Stimulated activated CD8-positive, alpha-beta memory T cell treated with anti-CD3 and anti-CD28 coated beads, Interleukin-2, amount 100 ng/mL, for 48 hours (primary cell): Measurements from ENCODE around the gene MRPS35.
"Not testable (repeated sequence)": the region's sequence is repeated elsewhere in the genome, so short reads cannot be mapped to it uniquely, and the experiment has no call there.

Experiments used
- DNase-seq, 2 donors: peaks; one replicate each; pipeline ENCODE4 v3.0.0-alpha.2; 2020; ENCODE audit warnings: low read depth in 2 of 2

The MRPS35 gene

GRCh38 chr12:27709212-27709931 lies 1.3 kb upstream of the MRPS35 start:
- DNase-seq: no peak

- DNase-seq: no peak
Observed at GRCh38 chr12:27709932-27710591, 570 bp upstream of the MRPS35 start.

- no peak for DNase-seq
Observed at GRCh38 chr12:27711317-27711682, 668 bp downstream of the MRPS35 start.

- DNase-seq: no peak
Observed at GRCh38 chr12:27711967-27712366, 1.3 kb downstream of the MRPS35 start.

- DNase-seq: no peak
Observed at GRCh38 chr12:27723212-27723611, 12.6 kb downstream of the MRPS35 start.

- no peak for DNase-seq
Observed at GRCh38 chr12:27730097-27730588, 19.5 kb downstream of the MRPS35 start.

- DNase-seq: no peak
Observed at GRCh38 chr12:27732281-27732680, 21.6 kb downstream of the MRPS35 start.

- peak in 1 of 2 donors; percentile 6 for DNase-seq
Observed at GRCh38 chr12:27733052-27733656, 22.5 kb downstream of the MRPS35 start.

GRCh38 chr12:27733791-27734190 lies 23.2 kb downstream of the MRPS35 start:
- DNase-seq: no peak

GRCh38 chr12:27734321-27734720 lies 23.7 kb downstream of the MRPS35 start:
- not testable (repeated sequence) for DNase-seq

GRCh38 chr12:27743601-27744000 lies 33.0 kb downstream of the MRPS35 start:
- no peak for DNase-seq

GRCh38 chr12:27745734-27746133 lies 35.1 kb downstream of the MRPS35 start:
- DNase-seq: not testable (repeated sequence)

GRCh38 chr12:27747111-27747820 lies 36.6 kb downstream of the MRPS35 start:
- no peak for DNase-seq

GRCh38 chr12:27751386-27752047 lies 40.9 kb downstream of the MRPS35 start:
- DNase-seq: no peak

GRCh38 chr12:27754795-27755194 lies 44.2 kb downstream of the MRPS35 start:
- no peak for DNase-seq

- no peak for DNase-seq
Observed at GRCh38 chr12:27756670-27757195, 46.1 kb downstream of the MRPS35 start.

GRCh38 chr12:27762757-27763156 lies 52.1 kb downstream of the MRPS35 start:
- no peak for DNase-seq

- DNase-seq: no peak
Observed at GRCh38 chr12:27766587-27766986, 56.0 kb downstream of the MRPS35 start.

- DNase-seq: no peak
Observed at GRCh38 chr12:27769142-27769673, 58.6 kb downstream of the MRPS35 start.

- no peak for DNase-seq
Observed at GRCh38 chr12:27771481-27772327, 61.1 kb downstream of the MRPS35 start.
